GM21576 (cell line): ENCODE results near the gene PEAK1.
"Not testable (repeated sequence)": the region's sequence is repeated elsewhere in the genome, so short reads cannot be mapped to it uniquely, and the experiment has no call there.

Experiments used
- ATAC-seq: cut with Tn5 transposase; IDR thresholded peaks from one replicate; pipeline ENCODE4 v1.9.1; 2021; ENCODE audit warnings: mild to moderate bottlenecking, moderate library complexity; ENCODE audit not compliant: unreplicated experiment

The PEAK1 gene

DNA sequence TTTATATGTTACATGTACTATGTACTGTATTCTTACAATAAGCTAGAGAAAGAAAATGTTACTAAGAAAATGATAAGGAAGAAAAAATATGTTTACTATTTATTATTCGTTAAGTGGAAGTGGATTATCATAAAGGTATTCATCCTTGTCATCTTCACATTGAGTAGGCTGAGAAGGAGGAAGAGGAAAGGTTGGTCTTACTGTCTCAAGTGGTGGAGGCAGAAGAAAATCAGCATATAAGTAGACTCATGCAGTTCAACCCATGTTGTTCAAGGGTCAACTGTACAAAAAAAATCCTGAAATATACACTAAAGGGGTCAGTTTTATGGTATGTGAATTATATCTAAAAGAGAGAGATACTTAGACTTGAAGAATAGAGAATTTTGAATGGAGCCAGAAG lies 6.5 kb upstream of the PEAK1 start:
- ATAC-seq = no peak

DNA sequence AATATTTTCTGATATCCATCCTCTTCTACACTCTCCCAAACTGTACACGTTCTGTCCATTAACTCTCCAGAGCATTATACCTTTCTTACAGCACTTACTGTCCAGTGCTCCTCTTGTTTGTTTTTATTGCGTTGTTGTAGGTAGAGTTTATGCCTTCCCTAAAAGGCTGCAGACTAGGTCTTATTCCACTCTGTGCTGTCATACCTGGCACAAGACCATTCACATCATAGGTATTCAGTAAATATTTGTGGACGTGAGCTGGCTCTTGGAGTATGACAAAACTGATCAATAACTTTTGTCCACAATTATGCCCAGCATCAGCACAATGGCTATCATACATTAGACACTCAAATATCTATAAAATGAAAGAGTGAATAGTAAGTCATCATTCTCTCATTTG lies 5.2 kb upstream of the PEAK1 start:
- ATAC-seq = no peak

DNA sequence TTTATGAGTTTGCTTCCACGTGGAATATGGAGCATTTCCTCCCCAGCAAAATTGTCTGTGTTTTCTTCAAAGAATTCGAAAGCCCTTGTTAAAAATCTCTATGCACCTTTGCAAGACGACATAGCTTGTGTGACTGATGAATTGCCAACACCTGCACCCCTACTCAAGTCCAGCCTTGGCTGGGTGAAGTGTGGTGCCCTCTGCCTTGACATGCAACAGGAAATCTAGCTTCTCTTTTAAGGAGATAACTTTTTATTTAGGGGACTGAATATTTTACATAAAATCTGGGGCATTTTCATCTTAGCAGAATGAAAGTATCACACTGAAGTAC lies 1.4 kb upstream of the PEAK1 start:
- no peak for ATAC-seq

DNA sequence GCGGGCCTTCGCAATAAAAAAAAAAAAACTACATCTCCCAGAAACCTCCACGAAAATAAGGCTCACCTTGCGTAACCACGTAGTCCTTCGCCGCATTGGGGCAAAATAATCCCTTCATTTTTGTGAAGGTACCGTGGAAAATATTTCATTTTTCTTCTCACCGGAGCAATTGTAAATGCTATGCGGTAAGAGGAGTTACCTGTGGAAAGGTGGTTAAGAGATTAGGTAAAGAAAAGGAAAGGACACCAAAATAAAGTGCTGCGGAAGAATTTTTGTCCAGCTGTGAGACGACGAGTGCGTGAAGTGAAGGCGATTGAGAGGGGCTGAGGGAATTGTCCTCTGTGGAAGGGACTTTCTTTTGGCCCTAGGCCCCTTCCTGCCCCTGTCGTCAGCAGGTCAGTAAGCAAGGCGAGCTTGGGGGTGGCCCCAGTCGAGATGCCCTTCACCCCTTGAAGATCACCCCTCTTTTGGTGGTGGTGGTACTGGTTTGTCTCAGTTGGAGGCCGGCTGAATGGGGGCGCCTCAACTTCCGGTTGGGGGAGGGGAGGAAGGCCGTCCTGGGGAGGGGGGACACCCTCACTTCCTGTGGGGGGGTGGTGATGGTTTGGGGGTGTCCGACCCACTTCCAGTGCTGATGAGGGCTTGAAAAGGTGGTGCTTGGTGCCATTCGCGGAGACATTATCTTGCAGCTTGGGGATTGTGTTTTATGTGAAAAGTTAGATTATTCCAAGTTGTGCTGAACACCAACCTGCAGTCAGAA lies 886 bp upstream of the PEAK1 start, which contains the start of gene HMG20A:
Gene HMG20A, plus strand, starts transcription at position 279 of the 760 bp plus-strand sequence. CDS start 37,520 bp downstream, outside the sequence.
- ATAC-seq = peak; percentile 41

DNA sequence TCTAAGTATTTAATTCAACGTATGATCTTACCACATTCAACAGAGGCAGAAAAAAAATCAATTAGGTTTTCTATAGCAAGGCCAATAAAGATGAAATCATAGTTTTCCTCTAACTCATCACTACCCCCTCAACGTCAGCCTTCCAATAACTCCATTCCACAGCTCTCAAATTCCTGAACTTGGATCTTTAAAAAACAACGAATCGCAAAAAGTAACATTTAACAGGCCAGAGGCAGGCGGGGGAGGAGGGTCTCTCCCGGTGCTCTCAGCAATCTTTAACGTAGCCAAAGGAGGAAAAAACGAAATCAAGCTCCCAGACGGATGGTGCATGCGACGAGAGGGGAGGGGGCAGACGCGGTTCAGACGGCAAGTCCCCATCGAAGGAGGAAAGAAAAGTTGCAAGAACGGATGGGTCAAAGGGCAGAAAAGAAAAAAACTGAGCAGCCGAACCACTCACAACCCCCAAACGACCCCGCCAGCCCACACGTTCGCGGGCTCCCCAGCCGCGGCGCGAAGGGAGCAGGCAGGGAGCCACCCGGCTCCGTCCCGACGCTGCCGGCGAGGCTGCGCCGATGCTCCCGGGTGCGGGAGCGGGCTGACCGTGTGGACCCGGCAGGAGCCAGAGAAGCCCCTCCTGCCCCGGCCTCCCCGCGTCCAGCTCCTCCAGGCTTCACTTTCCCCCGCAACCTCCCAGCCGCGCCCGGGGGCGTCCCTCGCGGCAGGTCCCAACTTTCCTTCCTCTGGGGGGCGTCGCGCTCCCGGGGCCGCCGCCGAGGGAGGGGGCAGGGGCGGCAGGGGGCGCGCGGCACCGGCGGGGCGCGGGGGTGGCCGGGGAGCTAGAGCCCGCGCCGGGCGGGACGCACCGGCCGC lies 703 bp downstream of the PEAK1 start:
- ATAC-seq = peak; percentile 21

DNA sequence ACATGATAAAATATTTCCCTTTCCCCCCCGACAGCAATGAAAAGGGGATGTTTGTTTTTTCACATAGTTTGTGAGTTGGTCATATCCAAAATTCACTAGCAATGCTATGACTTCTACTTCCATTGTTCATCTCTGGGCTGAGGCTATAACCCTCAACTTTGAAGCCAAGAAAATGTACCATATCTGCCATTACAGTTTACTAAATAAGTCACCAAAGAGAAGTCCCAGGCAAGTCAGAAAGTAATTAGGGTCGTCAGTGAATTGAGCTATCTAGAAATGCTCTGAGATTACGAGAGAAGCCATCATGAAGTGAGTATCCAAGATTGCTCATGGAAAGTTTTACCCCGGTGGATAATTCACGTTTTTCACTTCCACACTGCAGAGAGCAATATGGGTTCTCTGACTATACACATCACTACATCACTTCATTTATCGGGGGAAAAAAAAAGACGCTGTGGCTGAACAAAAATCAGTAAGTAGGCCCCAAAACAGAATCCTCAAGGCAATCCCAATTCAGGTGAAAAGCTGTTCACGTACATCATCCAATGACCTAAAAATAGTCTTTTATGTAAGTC lies 1.4 kb downstream of the PEAK1 start:
- no peak for ATAC-seq

DNA sequence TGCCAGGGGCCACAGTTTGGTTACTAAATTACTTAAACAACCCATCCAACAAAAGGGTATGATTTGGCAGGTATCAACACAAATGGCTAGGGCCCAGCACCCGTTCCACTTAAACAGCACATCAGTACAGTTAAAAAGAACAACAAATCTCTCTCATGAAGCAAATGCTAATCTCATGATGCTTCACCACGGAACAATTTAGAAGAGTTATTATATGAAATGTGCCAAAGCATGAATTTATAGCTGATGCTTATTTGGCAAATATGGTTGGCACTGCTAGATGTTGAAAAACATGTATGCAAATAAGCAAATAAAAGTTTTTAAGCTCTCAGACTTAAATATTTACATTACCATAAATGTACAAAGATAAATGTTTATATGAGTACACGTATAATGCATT lies 2.3 kb downstream of the PEAK1 start:
- no peak for ATAC-seq

DNA sequence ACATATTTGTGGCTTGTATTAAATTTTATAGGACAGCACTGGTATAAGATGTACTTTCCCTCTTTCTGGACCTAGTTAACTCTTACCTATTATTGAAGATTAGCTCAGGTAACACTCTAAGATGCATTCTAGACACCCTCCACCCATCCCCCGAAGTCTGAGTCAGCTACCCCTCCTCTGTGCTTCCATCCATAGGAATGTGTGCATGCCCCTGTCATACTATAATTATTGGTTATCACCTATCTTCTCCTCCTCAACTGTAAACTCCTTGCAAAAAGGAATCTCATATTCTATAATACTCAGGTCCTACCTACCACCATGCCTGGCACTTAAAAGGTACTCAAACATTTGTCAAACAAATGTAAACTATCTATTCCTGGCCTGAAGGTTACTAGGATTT lies 3.0 kb downstream of the PEAK1 start:
- ATAC-seq = no peak

DNA sequence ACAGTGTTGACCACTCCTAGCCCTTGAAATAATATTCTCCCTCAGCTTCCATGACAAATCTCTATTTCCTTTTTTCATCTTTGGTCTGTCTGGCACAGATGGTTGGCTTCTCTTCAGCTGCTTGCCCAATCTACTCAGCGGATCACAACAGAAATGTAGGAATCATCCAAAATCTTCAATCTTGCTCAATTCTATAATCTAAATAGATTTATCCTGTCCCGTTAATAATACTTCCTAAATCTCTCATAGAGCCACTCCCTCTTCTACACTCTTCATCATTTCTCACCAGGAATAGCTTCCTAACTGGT lies 3.8 kb downstream of the PEAK1 start:
- no peak for ATAC-seq

DNA sequence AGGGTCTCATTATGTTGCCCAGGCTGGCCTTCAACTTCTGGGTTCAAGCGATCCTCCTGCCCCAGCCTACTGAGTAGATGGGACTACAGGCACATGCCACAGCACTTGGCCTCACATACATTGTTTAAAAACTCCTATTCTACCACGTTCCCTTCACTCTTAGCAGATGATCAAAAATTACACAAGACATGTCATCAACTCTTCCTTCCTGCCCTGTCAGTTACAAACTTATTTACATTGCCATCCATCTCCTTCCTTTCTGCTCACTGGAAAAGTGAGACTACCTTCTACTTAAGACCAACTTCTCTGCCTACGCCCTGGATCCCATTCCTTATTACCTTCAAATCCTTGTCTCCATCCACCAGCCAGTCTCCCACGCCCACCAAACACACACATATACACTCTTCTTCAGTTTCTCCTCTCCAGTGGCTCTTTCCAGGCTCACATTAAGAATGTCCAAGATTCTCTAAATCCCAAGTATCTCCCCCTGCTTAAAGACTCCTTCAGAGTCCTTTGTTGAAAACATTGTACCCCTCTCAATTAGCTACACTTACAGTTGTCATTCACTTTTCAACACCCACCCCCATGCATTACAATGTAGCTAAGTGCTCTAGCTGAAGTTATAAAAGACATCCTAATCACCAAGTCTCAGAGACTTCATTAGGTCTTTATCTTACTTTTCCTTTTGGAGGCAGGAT lies 4.3 kb downstream of the PEAK1 start:
- no peak for ATAC-seq

DNA sequence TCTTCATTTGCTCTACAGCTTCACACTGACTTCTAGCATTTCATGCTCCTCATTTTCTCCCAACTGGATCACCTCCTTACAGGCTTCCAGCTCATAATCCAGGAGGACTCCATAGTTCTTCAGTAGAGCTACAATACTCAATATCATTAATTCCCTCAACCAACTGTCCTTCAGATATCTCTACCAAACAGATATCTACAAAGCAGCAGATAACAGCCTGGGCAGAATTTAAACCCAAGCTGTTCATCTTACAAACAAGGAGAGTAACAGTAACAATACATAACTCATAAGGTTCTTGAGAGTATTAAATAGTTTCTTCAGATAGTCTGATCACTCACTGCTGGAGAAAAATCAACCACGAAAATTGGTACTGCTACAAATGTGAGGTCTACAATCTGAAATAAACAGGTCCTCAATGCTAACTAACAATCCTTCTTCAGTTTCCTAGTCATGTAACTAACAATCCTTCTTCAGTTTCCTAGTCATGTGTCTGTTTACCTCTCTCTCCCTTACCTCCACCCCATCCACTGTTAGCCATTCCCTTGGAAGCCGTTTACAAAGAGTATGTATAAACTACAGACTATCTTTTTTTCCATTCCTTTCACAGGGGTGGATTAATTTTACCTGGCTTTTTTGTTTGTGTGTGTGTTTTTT lies 5.0 kb downstream of the PEAK1 start:
- ATAC-seq = no peak

DNA sequence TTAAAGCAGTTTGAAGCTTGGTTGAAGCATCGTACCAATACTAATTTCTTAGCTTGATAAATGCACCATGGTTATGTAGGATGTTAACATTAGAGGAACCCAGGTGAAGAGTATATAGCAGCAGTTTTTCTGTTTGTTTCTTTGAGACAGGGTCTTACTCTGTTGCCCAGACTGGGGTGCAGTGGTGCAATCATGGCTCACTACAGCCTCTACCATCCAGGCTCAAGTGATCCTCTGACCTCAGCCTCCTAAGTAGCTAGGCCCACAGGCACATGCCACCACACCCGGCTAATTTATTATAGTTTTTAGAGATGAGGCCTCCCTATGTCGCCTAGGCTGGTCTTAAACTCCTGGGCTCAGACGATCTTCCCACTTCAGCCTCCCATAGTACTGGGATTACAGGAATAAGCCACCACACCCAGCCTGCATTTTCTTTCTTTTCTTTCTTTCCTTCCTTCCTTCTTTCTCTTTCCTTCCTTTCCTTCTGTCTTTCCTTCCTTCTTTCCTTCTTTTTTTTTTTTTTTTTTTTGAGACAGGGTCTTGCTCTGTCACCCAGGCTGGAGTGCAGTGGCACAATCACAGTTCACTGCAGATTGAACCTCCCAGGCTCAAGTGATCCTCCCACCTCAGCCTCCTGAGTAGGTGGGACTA lies 6.1 kb downstream of the PEAK1 start:
- ATAC-seq = no peak

DNA sequence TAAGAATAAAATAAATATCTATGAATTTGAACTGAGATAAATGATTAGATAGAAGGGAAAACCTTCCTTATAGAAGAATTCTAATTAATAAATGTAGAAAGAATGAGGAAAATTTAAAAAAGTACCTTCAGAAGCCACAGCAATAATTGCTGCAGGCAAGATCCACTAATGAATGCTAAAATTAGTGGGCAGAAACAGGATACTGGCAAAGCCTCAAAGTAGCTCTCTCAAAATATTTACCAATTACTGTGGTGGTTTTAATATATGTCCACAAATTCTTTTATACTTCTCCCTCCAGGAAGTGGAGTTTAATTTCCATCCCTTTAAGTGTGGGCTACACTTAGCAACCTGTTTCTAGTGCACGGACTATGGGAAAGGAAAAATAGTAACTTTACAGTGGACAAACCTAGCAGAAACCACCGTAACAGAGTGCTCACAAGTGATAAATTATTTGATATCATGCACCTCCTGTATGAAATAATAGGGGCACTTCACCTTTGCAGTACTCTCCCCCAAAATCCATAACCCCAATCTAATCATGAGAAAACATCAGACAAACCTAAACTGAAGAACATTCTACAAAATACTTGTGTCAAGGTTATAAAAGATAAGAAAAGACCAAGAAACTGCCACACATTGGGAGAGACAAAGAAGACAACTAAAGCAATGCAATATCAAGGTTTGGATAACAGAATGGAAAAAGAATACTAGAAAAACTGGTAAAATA lies 6.8 kb downstream of the PEAK1 start:
- no peak for ATAC-seq

DNA sequence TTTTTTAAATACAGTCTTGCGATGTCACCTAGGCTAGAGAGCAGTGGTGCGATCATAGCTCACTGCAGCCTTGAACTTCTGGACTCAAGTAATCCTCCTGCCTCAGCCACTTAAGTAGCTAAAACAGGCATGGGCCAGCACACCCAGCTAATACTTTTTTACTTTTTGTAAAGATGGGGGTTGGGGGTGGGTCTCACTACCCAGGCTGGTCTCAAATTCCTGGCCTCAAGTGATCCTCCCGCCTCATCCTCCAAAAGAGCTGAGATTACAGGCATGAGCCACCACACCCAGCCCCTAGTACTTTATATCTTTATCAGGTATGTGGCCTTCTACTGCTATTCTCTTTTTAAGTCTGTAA lies 8.3 kb downstream of the PEAK1 start:
- ATAC-seq = no peak

DNA sequence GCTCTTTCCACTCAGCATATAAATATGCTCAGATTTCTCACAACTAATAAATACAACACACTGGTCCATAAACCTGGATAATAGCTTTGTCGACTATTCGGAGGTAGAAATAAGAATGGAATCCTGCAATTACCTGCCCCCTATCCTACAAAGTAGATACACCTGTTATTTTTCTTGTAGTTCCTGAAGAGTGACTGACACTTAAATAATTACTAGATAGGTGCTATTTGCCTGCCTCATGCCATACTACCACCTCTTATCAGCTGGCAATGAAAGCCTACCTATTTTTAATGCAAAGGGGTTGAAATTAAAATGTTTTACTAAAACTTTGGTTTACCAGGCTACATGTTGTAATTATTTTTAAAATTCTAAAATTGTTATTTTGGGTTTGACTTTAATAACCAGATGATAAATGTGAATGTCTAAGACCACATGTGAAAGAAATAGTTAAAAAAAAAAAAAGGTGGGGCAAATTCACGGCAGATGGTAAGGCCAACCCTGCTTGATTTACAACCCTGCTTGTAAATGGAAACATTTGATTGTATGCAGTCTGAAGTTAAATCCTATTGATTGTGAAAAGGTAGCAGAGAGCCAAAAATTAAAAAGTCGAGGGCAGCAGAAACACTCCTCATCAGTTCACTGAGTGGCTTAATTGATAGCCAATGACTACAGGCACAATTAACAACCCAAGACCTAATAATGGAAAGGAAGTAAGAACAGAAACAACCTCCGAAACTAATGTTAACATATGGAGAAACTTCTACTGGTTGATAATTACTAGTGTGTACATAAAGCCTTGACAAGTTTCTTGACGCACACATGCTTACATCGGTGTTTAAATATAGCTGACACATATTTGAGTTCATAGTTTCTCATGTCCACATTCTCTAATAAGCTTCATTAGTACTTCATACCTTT lies 8.9 kb downstream of the PEAK1 start:
- ATAC-seq = no peak

DNA sequence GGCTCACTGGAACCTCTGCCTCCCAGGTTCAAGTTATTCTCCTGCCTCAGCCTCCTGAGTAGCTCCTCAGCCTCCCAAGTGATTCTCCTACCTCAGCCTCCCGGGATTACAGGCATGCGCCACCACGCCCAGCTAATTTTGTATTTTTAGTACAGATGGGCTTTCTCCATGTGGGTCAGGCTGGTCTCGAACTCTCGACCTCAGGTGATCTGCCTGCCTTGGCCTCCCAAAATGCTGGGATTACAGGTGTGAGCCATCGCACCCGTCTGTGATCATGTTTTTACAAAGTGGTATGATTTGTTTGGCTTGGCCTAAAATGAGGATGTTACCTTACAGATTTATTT lies 9.8 kb downstream of the PEAK1 start:
- ATAC-seq = not testable (repeated sequence)

DNA sequence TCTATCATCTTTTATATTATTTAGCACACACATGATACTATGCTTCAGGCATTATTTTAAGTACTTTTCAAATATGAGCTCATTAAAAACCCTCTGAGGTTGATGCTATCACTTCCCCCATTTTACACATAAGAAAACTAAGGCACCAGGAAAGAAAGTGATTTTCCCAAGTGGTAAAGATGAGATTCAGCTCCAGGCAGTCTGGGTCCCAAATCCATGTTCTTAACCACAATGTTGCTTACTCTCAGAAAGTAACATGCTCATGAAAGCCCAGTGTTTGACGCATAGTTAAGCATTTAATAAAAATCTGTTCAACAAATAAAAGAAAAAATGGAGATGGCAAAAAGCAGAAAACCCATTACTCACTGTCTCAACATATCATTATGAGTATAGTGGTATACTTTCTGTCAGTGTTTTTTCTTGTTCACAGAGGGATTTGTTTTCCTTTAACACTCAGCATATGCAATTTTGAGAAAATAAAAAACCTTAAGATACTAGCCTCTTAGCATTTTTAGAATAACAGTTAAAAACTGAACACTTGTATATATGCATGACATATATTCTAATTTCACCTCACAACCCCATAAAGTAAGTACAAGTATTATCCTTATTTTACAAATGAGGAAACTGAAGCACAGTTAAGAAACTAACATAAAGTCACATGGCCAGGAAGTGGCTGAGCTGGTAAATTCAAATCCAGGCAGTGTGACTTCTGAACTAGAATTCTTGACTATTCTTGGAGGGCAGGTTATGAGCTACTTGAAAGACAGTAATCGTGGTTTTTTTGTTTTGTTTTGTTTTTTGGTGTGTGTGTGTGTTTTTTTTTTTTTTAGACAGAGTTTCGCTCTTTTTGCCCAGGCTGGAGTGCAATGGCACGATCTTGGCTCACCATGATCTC lies 10.4 kb downstream of the PEAK1 start:
- ATAC-seq = peak; percentile 63

DNA sequence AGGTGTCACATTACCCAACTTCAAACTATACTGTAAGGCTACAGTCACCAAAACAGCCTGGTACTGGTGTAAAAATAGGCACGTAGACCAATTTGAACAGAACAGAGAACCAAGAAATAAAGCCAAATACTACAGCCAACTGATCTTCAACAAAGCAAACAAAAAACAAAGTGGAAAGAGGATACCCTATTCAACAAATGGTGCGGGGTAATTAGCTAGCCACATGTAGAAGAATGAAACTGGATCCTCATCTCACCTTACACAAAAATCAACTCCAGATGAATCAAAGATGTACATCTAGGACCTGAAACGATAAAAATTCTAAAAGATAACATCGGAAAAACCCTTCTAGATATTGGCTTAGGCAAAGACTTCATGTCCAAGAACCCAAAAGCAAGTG lies 13.1 kb downstream of the PEAK1 start:
- ATAC-seq = no peak
